IPS-18c (cell line): Measurements from ENCODE around the gene SLC25A24.
"Not testable (repeated sequence)": the region's sequence is repeated elsewhere in the genome, so short reads cannot be mapped to it uniquely, and the experiment has no call there.

ENCODE experiments used
- H3K4me3 ChIP-seq: 2 replicates; pipeline ENCODE4 v1.7.0; 2013; ENCODE audit warnings: low read depth, mild to moderate bottlenecking, low read length, moderate library complexity; ENCODE audit not compliant: insufficient read depth
- H3K9me3 ChIP-seq: one replicate; pipeline ENCODE4 v1.6.1; 2013; ENCODE audit warnings: mild to moderate bottlenecking, low read length, moderate library complexity; ENCODE audit not compliant: control insufficient read depth, insufficient read depth

Gene SLC25A24

GRCh38 chr1:108151548-108151947 is 48.6 kb downstream of the SLC25A24 start:
- Histone ChIP-seq H3K9me3 (no peaks in the 10 kb centered on the region), H3K4me3 (no peak overlapping the region)

GRCh38 chr1:108149796-108150467 is 50.2 kb downstream of the SLC25A24 start:
- Histone ChIP-seq H3K4me3 (no peak overlapping the region), H3K9me3 (no peaks in the 10 kb centered on the region)

DNA sequence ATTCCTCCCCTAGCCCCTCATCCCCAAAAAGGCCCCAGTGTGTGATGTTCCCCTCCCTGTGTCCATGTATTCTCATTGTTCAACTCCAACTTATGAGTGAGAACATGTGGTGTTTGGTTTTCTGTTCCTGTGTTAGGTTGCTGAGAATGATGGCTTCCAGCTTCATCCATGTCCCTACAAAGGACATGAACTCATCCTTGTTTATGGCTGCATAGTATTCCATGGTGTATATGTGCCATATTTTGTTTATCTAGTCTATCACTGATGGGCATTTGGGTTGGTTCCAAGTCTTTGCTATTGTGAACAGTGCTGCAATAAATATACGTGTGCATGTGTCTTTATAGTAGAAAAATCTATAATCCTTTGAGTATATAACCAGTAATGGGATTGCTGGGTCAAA is 55.6 kb downstream of the SLC25A24 start:
- H3K9me3 ChIP-seq: not testable (repeated sequence)

DNA sequence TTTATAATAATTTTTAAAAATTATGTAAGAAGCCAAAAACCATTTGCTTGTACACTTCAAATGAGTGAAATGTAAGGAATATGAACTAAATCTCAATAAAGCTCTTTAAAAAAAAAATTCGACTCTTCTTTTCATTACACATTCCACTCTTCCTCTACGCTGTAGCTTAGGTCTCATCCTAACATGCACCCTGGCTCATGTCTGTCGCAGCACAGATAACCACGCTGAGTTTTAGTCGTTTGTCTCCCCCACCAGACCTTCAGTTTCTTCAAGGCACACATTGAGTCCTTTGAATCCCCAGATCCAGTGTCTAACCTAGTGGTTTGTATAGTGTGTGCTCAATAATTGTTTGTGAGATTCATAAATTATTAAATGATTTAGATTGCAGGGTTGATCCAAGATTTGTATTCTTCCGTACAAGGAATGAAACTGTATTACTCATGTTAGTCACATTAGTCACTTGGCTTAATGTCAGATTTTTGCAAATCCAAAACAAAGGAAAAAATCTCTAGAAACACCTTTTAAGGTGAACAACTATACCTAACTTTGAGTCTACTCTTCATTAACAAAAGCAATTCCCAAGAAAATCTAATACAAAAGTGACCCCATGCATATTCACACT is 57.3 kb downstream of the SLC25A24 start:
- H3K9me3 ChIP-seq: no peaks in the 10 kb centered on the region

More for the DNA sequence above, 55.6 kb downstream of the SLC25A24 start:
- H3K4me3 ChIP-seq: not testable (repeated sequence)

GRCh38 chr1:108142258-108142657 is 57.9 kb downstream of the SLC25A24 start:
- Histone ChIP-seq H3K9me3 (no peaks in the 10 kb centered on the region), H3K4me3 (no peak overlapping the region)

More for the DNA sequence above, 57.3 kb downstream of the SLC25A24 start:
- H3K4me3 ChIP-seq: no peak overlapping the region

GRCh38 chr1:108141621-108142020 is 58.5 kb downstream of the SLC25A24 start:
- Histone ChIP-seq H3K9me3 (no peaks in the 10 kb centered on the region), H3K4me3 (no peak overlapping the region)

DNA sequence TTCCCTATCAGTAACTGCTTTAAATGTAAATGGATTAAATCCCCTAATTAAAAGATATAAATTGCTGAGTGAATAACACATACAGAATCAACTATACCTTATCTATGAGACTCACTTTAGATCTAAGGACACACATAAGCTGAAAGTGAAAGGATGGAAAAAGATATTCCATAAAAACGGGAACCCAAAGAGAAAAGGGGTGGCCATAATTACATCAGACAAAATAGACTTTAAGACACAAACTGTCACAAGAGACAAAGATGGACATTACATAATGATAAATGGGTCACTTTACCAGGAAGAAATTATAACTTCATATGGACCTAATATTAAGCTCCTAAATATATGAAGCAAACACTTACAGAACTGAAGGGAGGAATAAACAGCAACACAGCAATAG is 59.2 kb downstream of the SLC25A24 start:
- Histone ChIP-seq H3K4me3 (no peak overlapping the region), H3K9me3 (no peaks in the 10 kb centered on the region)

DNA sequence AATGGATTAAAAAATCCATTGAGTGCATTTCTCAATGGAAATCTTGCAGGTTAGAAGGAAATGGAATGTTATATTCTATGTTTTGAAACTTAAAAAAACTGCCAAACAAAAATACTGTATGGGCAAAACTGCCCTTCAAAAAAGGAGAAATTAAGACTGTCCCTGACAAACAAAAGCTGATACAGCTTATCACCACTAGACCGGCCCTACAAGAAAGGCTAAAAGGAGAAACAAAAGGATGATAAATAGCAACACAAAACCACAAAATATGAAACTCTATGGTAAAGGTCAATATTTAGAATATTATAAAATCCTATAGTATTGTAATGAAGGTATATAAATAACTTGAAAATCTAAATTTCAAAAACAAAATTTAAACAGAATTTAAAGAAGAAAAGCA is 60.0 kb downstream of the SLC25A24 start:
- H3K4me3 ChIP-seq: no peak overlapping the region
- no peaks in the 10 kb centered on the region for H3K9me3 ChIP-seq

GRCh38 chr1:108139555-108139954 is 60.6 kb downstream of the SLC25A24 start:
- H3K4me3 ChIP-seq, H3K9me3 ChIP-seq: not testable (repeated sequence)

- not testable (repeated sequence) for H3K9me3 ChIP-seq, H3K4me3 ChIP-seq
These were observed 67.0 kb downstream of the SLC25A24 start for GRCh38 chr1:108133148-108133547.

DNA sequence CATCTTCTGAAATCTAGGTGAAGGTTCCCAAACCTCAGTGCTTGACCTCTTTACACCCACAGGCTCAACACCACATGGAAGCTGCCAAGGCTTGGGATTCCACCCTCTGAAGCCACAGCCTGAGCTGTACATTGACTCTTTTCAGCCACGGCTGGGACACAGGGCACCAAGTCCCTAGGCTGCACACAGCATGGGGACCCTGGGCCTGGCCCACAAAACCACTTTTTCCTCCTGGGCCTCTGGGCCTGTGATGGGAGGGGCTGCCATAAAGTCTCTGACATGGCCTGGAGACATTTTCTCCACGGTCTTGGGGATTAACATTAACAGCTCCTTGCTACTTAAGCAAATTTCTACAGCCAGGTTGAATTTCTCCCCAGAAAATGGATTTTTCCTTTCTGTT is 67.8 kb downstream of the SLC25A24 start:
- not testable (repeated sequence) for H3K4me3 ChIP-seq, H3K9me3 ChIP-seq

DNA sequence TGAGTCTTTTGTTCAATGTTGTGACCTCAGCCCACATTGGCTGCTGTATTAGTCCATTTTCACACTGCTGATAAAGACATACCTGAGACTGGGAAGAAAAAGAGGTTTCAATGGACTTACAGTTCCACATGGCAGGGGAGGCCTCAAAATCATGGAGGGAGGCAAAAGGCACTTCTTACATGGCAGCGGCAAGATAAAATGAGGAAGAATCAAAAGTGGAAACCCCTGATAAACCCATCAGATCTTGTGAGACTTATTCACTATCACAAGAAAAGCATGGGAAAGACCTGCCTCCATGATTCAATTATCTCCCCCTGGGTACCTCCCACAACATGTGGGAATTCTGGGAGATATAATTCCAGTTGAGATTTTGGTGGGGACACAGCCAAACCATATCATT is 68.9 kb downstream of the SLC25A24 start:
- H3K4me3 ChIP-seq, H3K9me3 ChIP-seq: not testable (repeated sequence)

DNA sequence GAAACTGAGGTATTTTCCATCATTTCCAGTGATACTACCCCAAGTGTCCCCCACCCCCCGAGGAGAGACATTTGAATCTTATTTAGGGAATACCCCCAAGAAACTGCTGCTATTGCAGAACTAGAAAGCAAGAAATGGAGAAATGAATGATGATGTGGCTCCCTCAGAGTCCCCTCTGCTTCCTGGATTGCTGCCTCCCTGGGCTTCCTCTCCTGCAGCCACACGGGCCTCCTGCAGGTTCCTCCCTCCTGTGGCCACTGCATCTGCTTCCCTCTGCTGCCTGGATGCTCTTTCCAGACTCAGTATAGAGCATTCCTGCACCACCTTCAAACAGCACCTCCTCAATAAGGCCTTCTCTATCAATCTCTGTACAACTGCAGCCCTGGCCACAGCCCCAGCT is 69.3 kb downstream of the SLC25A24 start:
- no peak overlapping the region for H3K4me3 ChIP-seq

GRCh38 chr1:108129999-108130398 is 70.1 kb downstream of the SLC25A24 start:
- peaks cover 6% of the 10 kb centered on the region for H3K9me3 ChIP-seq
- H3K4me3 ChIP-seq: no peak overlapping the region

More for the DNA sequence above, 69.3 kb downstream of the SLC25A24 start:
- peaks cover 6% of the 10 kb centered on the region for H3K9me3 ChIP-seq

DNA sequence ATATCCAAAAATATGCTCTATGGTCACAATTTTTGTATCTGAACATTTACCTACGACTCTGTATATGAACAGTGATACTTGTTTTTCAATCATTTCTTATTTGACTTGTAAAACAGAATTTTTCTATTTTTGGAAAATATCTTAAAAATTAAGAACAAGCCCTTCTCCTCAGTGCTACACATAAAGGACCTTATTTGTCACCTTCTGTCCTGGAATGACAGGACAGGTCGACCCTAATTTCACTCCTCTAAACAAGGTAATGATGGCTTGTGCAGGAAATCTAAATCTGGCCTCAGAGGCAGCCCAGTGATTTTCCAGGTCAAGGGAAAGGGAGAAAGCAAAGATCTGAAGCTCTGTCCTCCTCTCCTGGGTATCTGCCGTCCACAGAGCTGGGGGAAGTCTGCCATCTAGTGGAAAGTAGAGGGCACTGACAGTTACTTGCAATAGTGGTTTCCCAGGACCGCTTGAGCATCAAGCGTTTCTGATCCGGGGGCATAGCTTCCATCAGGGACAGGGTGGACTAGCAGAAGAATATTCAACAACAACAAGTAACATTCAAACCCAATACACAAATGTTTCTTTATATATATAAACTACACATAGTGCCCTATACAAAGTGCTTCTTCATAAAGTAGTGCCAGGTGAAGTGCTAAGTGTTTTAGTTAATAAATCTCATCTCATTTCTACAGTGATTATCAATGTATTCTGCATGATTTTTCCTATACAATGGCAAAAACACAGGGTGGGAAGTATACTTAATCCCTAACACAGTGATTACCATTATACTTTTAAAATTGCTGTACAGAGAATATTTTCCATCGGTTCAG is 74.6 kb downstream of the SLC25A24 start:
- H3K9me3 ChIP-seq: no peaks in the 10 kb centered on the region

GRCh38 chr1:108124622-108125311 is 75.4 kb downstream of the SLC25A24 start:
- Histone ChIP-seq H3K9me3 (no peaks in the 10 kb centered on the region), H3K4me3 (no peak overlapping the region)

More for the DNA sequence above, 74.6 kb downstream of the SLC25A24 start:
- H3K4me3 ChIP-seq: no peak overlapping the region

DNA sequence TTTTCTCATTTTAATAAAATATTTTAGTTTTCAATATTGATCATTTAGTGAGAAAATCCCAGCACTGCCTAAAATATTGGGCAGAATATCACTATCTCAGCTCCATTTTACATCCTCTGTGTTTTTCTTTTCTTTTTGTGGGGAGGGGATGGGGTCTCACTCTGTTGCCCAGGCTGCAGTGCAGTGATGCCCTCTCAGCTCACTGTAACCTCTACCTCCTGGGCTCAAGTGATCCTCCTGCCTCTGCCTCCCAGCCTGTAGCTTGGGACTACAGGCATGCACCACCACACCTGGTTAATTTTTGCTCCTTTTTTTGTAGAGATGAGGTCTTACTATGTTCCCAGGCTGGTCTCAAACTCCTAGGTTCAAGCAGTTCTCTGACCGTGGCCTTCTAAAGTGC is 76.1 kb downstream of the SLC25A24 start:
- Histone ChIP-seq H3K4me3 (no peak overlapping the region), H3K9me3 (no peaks in the 10 kb centered on the region)
